Measurements from ENCODE around the gene ISM1.

Gene ISM1

GRCh38 chr20:13341737-13342393 lies 120.8 kb downstream of the ISM1 start:
- Mint-ChIP-seq H3K9me3 (no peaks in the 10 kb centered on the region), H3K27ac (no peak overlapping the region)
- no peak for TF ChIP-seq CTCF (IDR thresholded peaks at IDR 0.05; ENCODE audit: unreplicated experiment in 3 of 3)

GRCh38 chr20:13342469-13343242 lies 121.6 kb downstream of the ISM1 start:
- H3K36me3 Mint-ChIP-seq (ENCODE audit: low read depth): no peaks in the 10 kb centered on the region

More at GRCh38 chr20:13341737-13342393, 120.8 kb downstream of the ISM1 start:
- Mint-ChIP-seq H3K27me3 (ENCODE audit: low read depth) (no peaks in the 10 kb centered on the region), H3K4me1 (peaks cover 13% of the 10 kb centered on the region), H3K36me3 (ENCODE audit: low read depth) (no peaks in the 10 kb centered on the region), H3K4me3 (no peak overlapping the region)

GRCh38 chr20:13344671-13345070 lies 123.6 kb downstream of the ISM1 start:
- no peak for TF ChIP-seq CTCF (IDR thresholded peaks at IDR 0.05; ENCODE audit: unreplicated experiment in 3 of 3)
- Mint-ChIP-seq H3K9me3 (no peaks in the 10 kb centered on the region), H3K27me3 (ENCODE audit: low read depth) (no peaks in the 10 kb centered on the region), H3K4me3 (no peak overlapping the region), H3K4me1 (peaks cover 22% of the 10 kb centered on the region), H3K36me3 (ENCODE audit: low read depth) (no peaks in the 10 kb centered on the region), H3K27ac (no peak overlapping the region)

More at GRCh38 chr20:13342469-13343242, 121.6 kb downstream of the ISM1 start:
- Mint-ChIP-seq H3K4me1 (peaks cover 13% of the 10 kb centered on the region), H3K4me3 (no peak overlapping the region), H3K27ac (no peak overlapping the region), H3K9me3 (no peaks in the 10 kb centered on the region), H3K27me3 (ENCODE audit: low read depth) (no peaks in the 10 kb centered on the region)
- TF ChIP-seq CTCF (IDR thresholded peaks at IDR 0.05; ENCODE audit: unreplicated experiment in 3 of 3): no peak

- Mint-ChIP-seq H3K27ac (no peak overlapping the region), H3K4me3 (no peak overlapping the region), H3K27me3 (ENCODE audit: low read depth) (no peaks in the 10 kb centered on the region), H3K4me1 (peaks cover 25% of the 10 kb centered on the region), H3K9me3 (no peaks in the 10 kb centered on the region), H3K36me3 (ENCODE audit: low read depth) (no peaks in the 10 kb centered on the region)
- TF ChIP-seq CTCF (IDR thresholded peaks at IDR 0.05; ENCODE audit: unreplicated experiment in 3 of 3): no peak
These were observed 127.5 kb downstream of the ISM1 start for GRCh38 chr20:13348311-13349234.

- Mint-ChIP-seq H3K36me3 (ENCODE audit: low read depth) (no peaks in the 10 kb centered on the region), H3K27me3 (ENCODE audit: low read depth) (no peaks in the 10 kb centered on the region), H3K27ac (no peak overlapping the region), H3K4me1 (peaks cover 26% of the 10 kb centered on the region), H3K4me3 (no peak overlapping the region), H3K9me3 (no peaks in the 10 kb centered on the region)
- TF ChIP-seq CTCF (IDR thresholded peaks at IDR 0.05; ENCODE audit: unreplicated experiment in 3 of 3): no peak
These were observed 128.1 kb downstream of the ISM1 start for GRCh38 chr20:13349235-13349604.
